22Rv1 (cell line): ENCODE results near the gene CHIT1.

ENCODE experiments used
- H3K27ac ChIP-seq: fragments of 450-650 bp; 2 replicates; pipeline ENCODE4 v1.5.1; 2017
- ZFX ChIP-seq: fragments of 450-650 bp; IDR thresholded peaks from 2 replicates; pipeline ENCODE4 v1.6.1; 2017; ENCODE audit warnings: antibody characterized with exemption, borderline replicate concordance
- TF ChIP-seq, protein P1 (sequence below): fragments of 450-650 bp; IDR thresholded peaks from 2 replicates; pipeline ENCODE4 v1.5.1; 2017; ENCODE audit warnings: mild to moderate bottlenecking

Gene CHIT1

GRCh38 chr1:203214871-203215270 lies 14.6 kb downstream of the CHIT1 start:
- H3K27ac ChIP-seq, result no peak overlapping the region

DNA sequence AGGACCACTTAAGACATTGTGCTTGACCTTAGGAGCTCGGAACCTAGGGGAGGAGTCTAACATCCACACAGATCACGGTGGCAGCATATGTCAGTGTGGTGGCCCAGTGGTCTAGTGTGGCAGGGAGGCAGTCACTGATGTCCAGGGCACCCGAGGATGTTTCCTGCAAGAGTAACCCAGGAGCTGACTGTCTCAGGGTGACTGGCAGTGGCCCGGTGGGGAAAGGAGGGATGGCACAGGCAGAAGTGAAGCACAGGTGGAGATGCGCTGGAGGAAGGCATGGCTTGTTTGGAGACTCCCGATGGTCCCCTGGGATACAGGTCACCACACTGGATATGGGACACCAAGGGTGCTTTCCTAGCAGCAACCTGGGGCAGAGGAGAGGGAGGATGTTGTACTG lies 16.3 kb downstream of the CHIT1 start:
- H3K27ac ChIP-seq, result no peak overlapping the region
- TF ChIP-seq, protein P1, sequence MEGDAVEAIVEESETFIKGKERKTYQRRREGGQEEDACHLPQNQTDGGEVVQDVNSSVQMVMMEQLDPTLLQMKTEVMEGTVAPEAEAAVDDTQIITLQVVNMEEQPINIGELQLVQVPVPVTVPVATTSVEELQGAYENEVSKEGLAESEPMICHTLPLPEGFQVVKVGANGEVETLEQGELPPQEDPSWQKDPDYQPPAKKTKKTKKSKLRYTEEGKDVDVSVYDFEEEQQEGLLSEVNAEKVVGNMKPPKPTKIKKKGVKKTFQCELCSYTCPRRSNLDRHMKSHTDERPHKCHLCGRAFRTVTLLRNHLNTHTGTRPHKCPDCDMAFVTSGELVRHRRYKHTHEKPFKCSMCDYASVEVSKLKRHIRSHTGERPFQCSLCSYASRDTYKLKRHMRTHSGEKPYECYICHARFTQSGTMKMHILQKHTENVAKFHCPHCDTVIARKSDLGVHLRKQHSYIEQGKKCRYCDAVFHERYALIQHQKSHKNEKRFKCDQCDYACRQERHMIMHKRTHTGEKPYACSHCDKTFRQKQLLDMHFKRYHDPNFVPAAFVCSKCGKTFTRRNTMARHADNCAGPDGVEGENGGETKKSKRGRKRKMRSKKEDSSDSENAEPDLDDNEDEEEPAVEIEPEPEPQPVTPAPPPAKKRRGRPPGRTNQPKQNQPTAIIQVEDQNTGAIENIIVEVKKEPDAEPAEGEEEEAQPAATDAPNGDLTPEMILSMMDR, result no peak
- no peak for TF ChIP-seq ZFX

More at GRCh38 chr1:203214871-203215270, 14.6 kb downstream of the CHIT1 start:
- TF ChIP-seq, protein P1, result no peak
- no peak for TF ChIP-seq ZFX

DNA sequence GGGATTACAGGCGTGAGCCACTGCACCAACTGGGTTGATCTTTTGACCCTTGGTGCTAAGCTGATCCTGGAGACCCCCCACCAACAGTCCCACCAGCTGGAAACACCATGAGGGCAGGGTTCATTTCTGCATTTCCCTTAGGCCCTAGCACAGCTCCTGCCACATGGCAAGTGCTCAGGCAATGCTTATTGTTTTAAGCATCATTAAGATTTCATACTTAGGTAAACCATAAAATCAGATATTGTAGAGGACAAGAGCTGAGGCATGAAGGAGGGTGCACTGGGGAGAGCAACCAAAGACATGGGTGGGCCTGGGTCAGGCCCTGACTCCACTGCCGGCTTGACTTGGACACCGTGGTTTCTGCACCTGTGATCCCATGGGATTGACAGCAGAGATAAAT lies 17.7 kb downstream of the CHIT1 start:
- TF ChIP-seq ZFX, result no peak
- TF ChIP-seq, protein P1, result no peak

GRCh38 chr1:203210988-203211387 lies 18.5 kb downstream of the CHIT1 start:
- TF ChIP-seq, protein P1, result no peak
- TF ChIP-seq ZFX, result no peak
- H3K27ac ChIP-seq, result no peak overlapping the region

More for the DNA sequence above, 17.7 kb downstream of the CHIT1 start:
- no peak overlapping the region for H3K27ac ChIP-seq

GRCh38 chr1:203210350-203210749 lies 19.1 kb downstream of the CHIT1 start:
- TF ChIP-seq, protein P1, result no peak
- no peak for TF ChIP-seq ZFX
- H3K27ac ChIP-seq, result no peak overlapping the region

GRCh38 chr1:203208181-203208580 lies 21.3 kb downstream of the CHIT1 start:
- no peak overlapping the region for H3K27ac ChIP-seq
- TF ChIP-seq, protein P1, result no peak
- TF ChIP-seq ZFX, result no peak

DNA sequence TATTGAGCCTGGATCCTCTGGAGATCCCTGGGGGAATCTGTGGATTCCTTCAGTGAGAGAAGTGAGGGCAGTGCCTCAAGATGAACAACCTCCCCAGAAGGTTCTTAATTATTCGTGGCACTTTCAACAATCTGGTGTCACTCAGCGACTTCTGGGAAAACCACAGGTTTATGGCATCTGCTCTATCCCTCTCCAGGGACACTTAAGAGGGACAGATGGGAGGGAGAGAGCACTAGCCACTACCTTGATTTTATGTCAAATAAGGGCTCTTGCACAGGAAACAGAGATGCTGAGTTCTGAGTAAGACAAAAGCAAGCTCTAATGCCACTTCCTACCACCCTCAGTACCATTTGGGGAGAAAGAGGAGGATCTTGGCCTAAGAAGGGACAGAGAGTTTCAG lies 21.7 kb downstream of the CHIT1 start:
- TF ChIP-seq, protein P1, result no peak
- no peak for TF ChIP-seq ZFX
- H3K27ac ChIP-seq, result no peak overlapping the region
